ENCODE data around the gene PDE6C.

- TF ChIP-seq CTCF (conservative IDR thresholded peaks at IDR 0.05): no peak
- no peak for TF ChIP-seq ZFX (IDR thresholded peaks at IDR 0.05)
Observed at GRCh38 chr10:93666030-93666429, 53.7 kb downstream of the PDE6C start.

All from C4-2B (cell line).